Activated CD4-positive, alpha-beta T cell treated with anti-CD3 and anti-CD28 coated beads for 48 hours (primary cell): Measurements from ENCODE around the gene PEX11B.
A peak's percentile ranks its signal among the peaks of the same experiment; 100 is the strongest.
"Not testable (repeated sequence)": the region's sequence is repeated elsewhere in the genome, so short reads cannot be mapped to it uniquely, and the experiment has no call there.

ENCODE experiments used
- DNase-seq: peaks from one replicate; pipeline ENCODE4 v3.0.0-alpha.2; 2020

PEX11B gene

DNA sequence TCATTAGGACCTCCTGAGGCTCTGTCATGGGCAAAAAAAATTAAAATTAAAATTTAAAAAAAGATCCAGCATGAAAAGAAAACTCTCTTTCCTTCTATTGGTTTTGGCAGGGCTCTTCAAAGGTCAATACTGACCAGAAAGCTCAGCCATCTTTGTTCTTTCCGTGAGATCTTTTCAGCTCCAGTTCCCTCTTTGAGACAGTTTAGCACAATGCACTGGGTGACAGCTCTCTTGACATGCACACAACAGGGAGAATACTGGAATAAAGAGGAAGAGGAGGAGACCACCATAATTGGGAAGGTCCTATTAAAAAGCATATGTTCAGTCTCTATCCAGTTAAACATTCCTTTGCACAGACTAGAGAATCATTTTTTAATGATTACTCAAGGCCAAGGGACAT, 33.0 kb upstream of the PEX11B start:
- DNase-seq: no peak

DNA sequence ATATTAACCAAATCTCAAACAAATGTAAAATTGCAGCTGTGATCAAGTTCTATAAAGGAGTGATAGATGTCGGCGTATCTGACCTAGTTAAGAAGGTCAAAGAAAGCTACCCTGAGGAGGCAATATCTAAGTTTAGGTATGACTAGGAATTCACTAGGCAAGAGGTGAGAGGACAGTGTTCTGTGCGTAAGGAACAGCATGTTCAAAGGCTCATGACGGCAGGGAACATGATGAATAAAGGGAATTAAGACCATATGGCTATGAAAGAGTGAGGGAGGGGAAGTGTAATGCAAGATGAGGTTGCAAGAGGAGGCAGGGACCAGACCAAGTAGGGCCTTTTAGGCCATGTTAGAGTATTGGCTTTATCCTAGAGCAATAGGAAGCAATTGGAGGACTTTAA, 30.7 kb upstream of the PEX11B start:
- no peak for DNase-seq

DNA sequence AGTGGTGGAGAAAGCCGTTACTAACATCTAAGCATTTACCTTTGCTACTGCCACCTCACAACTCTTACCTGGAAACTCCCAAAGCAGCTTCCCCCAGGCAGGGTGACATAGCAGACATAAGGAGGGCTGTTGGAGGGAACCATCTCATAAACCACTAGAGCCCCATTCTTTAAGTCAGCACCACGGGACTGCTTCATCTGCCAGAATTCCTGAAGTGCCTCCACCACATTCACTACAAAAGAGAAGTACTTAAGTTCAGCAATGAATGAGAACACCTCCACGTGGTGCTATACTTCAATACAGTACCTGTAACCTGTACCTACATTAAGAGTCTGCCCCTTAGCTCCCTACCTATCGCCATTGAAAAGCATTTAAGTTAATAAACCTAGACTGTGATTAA, 29.0 kb upstream of the PEX11B start:
- DNase-seq: no peak

DNA sequence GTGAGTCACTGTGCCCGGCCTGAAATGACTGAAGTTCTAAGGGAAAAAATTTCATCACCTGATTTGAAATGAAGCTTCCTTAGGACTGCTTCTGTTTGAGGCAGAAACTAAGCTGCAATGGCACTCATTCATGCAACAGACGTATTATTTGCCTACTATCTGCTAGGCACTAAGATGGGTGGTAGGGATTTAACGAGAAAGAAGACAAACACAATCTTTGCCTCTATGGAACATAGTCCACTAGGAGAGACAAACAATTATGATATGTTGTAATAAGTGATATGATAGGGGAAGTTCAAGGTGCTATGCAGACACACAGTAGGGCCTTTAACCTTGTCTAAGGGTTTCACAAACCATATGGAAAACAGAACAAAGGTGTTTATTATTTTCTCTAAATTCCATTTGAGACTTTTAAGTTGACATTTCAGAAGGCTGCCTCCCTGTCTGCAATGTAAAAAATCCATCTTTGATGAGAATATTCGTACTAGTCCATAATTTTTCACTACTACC, 28.0 kb upstream of the PEX11B start:
- DNase-seq: no peak

DNA sequence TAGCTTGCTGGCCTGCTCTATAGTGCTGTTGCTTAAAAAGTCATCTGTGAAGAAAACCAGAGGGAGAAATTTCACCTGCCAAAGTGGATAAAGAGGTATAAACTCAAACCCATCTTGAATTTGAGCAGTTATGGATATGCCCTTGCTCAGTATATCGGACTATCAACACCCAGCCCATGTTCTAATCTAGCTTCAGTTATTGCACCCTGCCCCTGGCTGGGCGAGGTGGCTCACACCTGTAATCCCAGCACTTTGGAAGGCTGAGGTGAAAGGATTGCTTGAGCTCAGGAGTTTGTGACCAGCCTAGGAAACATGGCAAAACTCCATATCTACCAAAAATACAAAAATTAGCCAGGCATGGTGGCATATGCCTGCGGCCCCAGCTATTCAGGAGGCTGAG, 26.0 kb upstream of the PEX11B start:
- no peak for DNase-seq

DNA sequence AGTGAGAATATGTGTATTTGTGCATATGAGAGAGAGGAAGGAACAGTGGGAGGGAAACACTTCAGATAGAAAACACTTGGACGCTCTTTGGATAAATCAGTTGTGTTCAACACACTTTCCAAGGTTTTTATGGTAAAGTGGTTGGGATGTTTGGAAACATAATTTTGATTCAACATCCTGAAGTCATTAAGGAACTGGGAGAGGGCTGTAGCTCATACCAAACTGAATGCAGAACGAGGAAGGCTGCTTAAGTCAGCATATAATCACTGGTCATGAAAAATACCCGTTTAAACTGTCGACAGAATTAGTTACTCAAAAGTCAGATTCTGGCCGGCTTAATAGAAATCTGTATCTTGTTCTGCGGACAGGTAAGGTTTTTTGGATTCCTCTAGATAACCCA, 24.4 kb upstream of the PEX11B start:
- no peak for DNase-seq

DNA sequence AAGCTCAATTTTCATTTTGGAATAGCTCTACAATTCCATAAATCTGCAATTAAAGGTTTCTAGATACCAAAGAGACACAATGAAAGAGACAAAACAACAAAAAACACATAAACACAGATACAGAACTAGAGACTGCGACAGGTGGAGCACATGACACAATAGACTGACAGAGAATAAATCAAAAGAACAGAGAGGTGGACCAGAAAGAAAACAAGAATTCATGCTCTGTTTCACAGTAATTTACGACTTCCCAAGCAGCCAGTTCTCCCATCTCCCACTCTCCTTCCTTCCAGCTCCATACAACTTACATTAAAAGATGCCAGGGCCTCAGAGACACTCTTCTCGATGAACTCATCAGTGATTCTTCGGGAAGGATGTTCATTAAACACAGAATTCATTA, 23.9 kb upstream of the PEX11B start:
- DNase-seq: no peak

DNA sequence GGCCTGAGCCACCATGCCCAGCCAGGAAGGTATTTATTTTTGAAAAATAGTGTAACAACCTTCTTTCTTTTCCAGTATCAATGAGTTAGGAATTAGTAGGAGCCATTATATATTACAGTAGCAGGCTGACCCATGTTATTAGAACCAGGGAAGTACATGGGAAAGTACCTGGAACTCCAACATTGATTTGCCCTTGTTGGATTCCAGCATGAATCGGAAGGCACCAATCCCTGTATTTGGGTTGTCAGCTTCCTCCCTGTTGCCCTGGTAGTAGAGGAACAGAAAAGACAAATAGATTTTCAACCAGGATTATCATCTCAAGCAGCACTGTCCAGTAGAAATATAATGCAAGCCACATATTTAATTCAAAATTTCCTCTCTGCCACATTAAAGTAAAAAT, 18.9 kb upstream of the PEX11B start:
- DNase-seq: no peak

DNA sequence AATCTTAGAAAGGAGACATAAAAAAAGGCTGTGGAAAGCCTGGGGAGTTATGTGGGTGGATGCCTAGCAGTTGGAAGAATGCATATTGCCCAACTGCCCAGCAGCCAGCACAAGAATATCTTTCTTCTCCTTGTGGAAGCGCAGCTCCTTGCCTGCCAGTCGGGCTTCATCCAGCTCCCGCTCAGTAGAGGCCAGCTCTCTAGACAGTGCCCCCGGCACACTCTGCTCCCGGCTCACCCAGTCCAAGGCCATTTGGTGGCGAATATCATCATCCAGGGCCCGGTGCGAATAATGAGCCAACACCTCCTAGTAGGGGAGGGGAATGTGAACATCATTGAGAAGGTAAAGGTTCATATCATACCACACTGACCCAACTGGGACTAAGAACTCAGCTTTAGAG, 17.7 kb upstream of the PEX11B start:
- no peak for DNase-seq

DNA sequence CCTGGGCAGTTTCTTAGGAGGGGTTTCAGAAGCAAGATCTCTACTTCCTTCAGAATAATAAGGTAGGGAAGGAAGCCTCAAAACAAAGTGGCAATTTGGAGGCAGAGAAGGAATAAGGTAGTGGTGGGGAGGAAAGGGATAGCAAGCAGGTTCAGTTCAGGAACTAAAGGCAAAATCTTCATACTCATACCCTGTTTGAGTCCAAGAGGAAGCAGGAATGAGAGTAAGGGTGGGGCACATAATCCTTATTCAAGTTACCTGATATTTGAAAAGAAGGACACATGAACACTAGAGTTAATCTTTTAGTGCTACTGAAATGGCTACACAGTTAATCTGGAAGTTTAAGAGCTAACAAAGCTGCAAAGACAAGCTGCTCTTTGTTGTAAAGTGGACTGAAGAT, 17.2 kb upstream of the PEX11B start:
- DNase-seq: no peak

DNA sequence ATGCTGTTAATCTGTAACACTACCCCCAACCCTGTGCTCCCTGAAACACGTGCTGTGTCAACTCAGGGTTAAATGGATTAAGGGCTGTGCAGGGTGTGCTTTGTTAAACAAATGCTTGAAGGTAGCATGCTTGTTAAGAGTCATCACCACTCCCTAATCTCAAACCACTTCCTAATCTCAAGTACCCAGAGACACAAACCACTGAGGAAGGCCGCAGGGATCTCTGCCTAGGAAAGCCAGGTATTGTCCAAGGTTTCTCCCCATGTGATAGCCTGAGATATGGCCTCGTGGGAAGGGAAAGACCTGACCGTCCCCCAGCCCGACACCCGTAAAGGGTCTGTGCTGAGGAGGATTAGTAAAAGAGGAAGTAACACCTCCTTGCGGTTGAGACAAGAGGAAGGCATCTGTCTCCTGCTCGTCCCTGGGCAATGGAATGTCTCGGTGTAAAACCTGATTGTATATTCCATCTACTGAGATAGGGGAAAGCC, 14.0 kb upstream of the PEX11B start:
- not testable (repeated sequence) for DNase-seq

DNA sequence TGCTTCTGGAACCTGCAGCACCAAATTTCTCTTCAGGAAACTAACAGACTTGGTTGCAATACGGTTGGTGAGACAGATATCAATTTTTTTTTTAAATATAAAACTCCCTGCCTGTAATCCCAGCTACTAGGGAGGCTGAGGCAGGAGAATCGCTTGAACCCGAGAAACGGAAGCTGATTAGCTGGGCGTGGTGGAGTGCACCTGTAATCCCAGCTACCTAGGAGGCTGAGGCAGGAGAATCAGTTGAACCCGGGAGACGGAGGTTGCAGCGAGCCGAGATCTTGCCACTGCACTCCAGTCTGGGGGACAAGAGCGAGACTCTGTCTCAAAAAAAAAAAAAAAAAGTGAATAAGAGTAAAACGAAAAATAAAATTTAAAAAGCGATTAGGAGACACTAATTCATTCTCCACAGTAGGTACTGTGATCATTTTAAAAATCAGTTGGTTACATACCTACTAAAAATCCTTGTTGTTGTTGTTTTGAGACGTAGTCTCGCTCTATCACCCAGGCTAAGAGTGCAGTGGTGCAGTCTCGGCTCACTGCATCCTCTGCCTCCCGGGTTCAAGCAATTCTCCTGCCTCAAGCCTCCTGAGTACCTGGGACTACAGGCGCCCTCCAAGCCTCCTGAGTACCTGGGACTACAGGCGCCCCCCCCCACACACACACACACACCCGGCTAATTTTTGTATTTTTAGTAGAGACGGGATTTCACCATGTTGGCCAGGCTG, 9.6 kb upstream of the PEX11B start:
- peak; percentile 27 for DNase-seq

DNA sequence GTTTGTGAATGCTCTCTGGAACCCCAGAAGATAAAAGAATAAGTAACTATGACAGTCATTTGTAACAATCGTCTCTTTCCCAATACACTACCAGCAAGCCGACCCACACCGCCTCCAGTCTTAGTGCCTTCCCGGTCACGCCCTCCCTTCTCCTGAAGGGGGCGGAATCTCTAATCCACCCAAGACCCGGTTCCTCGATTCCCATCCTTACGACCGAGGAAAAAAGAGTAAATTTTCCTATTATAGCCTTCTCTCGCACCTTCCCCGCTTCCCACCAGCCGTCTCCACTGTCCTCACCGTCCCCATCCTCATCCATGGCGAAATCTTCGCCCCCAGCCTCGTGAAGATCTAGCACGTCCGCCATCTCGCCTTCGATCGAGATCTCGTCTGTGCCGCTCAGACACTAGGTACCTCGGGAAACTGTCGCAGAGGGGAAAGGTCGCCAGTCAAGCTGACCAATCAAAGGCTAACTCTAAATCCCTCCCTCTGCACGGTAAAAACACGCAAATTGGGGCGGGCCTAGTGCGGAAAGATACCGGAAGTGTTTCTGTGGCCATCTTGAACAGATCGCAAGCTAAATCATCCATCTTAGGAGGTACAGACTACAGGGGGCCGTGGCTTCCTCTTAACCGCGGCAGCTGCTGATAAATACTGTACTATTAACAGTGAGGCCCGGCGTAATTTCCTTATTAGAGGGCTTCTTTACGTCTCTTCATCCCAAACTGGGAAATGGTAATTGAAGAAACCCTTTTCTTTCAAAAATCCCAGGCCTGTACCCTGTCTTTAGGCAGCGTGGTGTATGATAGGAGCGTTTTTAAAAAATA, 8.8 kb upstream of the PEX11B start, which contains the start of gene RBM8A:
Gene RBM8A, minus strand, starts transcription at position 422 of the 824 bp plus-strand sequence. Its CDS starts 58 bp downstream, at position 364.
- DNase-seq: peak; percentile 95

DNA sequence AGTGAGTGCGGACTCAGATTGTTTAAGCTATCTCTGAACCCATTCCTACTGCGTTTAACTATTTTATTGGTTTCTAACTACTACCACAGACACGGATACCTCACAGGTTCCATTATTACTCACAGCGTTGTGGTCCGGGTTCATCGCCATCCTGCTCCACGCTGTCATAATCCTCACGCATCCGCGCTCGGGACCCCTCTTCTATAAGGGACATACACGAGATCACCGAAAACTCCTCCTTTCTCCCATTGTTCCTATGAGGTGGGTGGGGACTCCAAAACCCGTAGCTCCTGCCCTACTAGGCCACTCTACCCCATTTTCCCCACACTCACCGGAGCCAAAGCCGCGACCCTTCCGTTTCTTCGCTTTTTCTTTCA, 8.2 kb upstream of the PEX11B start:
- peak; percentile 71 for DNase-seq

DNA sequence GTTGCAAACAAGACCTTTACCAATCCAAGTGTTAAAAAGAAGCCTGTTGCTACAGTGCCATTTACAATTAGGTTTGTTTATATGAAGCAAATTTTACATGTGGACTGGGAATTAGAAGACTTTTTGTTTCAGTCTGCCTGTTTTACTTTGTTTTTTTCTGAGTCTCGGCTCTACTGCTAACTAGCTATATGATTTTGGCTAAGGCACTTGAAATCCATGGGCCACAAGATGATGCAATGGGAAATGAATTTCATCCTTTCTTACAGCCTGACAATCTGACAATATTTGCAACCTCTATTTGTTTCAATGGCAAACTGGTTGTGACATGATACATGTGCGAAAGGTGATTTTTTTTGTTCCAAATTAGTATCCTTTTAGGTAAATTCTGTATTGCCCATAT, 3.7 kb upstream of the PEX11B start:
- no peak for DNase-seq

DNA sequence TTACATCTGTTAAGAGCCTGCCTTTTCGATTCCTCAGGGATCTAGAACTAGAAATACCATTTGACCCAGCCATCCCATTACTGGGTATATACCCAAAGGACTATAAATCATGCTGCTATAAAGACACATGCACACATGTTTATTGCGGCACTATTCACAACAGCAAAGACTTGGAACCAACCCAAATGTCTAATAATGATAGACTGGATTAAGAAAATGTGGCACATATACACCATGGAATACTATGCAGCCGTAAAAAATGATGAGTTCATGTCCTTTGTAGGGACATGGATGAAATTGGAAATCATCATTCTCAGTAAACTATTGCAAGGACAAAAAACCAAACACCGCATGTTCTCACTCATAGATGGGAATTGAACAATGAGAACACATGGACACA, 1.8 kb upstream of the PEX11B start:
- not testable (repeated sequence) for DNase-seq

DNA sequence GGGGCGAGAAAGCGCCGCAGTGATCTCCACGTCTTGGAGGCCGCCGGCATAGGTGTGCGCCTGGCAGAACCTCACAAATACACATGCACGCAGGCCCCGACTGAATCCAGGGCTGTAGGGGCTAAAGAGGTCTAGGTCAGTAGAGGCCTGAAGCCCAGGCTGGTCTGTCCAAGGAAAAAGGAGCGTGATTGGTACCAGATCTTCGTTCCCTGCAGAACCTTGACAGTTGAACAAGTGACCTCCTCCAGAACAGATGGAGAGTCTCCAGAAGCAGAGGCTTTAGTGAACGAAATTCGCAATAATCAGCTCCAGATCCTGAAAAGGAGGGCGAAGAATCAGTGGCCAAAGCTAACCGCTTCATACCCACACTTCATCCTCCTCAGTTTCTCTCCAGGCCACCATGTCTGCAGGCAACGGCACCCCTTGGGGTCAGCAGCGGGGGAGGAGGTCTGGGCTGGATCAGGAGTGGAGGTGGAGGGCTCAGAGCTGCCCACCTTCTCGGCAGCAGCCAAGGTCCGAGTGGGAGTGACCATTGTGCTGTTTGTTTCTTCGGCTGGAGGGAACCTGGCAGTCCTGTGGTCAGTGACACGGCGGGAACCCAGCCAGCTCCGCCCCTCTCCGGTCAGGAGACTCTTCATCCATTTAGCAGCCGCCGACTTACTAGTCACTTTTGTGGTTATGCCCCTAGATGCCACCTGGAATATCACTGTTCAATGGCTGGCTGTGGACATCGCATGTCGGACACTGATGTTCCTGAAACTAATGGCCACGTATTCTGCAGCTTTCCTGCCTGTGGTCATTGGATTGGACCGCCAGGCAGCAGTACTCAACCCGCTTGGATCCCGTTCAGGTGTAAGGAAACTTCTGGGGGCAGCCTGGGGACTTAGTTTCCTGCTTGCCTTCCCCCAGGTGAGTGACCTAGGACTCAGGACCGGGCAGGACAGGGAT, 749 bp upstream of the PEX11B start:
- DNase-seq: peak; percentile 32

DNA sequence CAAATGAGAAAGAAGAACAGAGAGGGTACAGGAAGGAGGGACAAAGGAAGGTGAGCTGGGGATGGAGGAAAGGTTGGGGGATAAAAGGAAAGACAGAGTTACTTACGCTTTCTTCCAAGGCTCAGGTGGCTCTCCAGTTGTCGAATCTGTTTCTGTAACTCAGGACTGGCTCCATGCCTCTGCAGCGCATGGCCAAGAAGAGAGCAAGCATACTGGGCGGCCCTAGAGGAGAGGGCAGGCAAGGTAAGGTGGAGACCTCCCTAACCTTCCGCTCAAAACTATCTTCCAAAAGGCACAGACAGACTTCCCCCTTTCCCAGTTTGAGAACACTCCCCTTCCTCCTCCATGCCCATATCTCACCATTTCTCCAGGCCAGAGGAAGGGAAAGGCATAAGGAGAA, 922 bp downstream of the PEX11B start:
- DNase-seq: no peak

DNA sequence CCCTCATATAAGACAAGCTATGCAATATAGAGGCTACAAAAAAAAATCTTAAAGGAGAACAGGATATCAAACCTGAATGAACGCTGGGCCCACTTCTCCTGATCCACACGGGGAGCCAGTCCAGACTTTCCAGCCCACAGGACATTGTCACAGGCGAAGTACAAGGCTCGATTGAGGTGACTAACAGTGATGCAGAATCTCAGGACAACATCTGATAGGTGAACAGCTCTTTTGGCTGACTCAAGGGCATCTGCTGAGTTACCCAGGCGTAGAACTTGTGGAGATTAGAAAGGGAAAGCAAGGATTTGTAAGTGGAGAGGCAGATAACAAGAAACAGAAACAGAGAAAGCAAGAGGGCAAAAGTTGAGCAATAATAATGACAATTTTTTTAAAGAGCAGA, 1.8 kb downstream of the PEX11B start:
- DNase-seq: no peak

DNA sequence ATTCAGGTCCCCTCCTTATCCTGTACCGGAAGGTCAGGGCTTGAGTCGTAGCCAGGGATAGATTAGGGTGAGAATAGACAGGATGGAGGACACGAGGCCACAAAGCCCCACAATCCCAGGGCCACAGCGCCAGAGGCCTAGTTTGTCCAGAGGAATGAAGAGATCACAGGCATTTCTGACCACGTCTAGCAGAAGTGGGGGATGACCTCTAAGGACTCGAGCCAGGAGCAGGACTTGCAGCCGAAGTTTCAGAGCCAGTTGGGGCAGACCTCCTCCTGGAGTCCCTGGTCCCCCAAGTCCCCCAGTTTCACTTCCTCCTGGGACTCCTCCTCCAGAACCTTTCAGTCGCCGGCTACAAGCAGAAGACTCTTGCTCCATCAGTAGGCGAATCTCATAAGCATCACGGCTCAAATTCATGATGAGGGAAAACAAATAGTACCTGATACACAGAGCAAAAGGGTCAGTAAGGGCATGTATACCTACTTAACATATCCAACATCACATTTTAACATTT, 6.3 kb downstream of the PEX11B start:
- no peak for DNase-seq

DNA sequence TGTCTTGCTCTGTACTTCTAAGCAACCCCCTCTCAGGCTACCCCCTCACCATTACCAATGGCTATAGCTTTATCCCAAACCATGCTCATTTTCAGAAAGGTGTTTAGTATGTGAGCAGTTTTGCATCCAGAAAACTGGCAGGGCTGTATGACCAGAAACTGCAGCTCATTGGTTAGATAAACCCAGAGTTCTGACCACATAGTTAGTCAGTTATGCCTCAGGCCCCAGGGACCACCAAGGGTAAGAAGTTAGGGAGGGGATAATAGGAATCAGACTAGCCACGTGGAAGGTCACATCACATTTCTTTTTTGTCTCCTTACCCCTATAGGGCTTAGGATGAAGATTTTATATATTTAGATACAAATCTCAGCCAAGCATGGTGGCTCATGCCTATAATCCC, 9.9 kb downstream of the PEX11B start:
- DNase-seq: no peak

DNA sequence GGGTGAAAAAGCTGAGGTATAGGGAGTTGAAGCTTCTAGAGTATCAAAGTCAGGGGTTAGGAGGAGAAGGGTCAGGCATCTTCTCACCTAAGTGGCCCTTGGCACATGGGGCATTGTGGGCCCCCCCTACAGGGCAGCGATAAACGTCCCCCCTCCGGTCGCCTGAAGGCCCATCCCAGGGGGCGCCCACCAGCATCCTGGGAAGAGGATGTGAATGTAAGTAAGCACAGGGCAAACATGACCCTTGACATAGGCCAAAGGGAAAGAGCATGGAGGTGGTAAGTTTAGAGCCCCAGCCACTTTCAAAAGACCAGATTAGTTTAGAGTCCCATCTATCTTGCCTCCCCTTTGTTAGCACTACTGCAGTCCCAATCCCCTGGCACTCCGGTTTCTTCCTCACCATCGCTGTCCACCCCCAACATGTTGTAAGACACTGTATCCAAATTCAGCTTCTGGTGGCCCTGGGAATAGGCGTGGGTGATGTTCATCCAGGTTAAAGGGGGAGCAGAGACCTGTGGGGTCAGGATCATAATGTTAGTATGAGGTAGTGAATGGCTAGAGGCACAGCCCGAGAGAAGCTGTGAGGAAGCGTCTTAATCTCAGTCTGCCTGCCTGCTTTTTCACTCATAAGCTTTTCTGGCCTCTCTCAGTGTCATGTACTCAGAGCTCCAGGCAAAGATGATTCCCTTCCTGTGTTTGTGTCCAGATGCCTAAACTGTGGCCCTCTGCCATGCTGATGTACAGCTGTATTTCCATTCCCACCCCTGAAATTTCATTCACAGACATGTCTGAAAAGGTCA, 11.4 kb downstream of the PEX11B start:
- no peak for DNase-seq
